Measurements from ENCODE around the gene TRAF3.

Gene TRAF3

DNA sequence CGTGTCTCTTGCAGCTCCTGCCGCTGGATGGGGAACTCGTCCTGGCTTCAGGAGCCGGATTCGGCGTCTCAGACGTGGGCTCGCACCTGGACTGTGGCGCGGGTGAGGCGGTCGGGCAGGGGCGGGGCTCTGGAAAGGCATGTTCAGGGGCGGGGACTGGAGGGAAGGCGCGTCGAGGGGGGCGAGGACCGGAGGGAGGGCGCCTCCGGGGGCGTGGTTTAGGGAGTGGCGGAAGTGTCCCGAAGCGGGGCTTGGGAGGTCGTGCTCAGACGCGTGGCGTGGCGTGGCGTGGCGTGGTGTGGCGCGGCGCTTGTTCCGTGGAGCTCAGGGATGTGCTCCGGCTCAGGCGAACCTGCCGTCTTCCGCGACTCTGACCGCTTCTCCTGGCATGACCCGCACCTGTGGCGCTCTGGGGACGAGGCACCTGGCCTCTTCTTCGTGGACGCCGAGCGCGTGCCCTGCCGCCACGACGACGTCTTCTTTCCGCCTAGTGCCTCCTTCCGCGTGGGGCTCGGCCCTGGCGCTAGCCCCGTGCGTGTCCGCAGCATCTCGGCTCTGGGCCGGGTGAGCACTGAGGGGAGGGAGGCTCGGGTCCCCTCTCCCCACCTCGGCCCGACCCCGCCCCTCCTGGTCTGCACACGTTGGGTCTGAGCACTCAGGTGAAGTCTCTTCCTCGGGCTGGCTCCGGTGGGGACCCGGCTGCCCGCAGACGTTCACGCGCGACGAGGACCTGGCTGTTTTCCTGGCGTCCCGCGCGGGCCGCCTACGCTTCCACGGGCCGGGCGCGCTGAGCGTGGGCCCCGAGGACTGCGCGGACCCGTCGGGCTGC, 151.4 kb downstream of the TRAF3 start:
- peak; percentile 76 for DNase-seq

DNA sequence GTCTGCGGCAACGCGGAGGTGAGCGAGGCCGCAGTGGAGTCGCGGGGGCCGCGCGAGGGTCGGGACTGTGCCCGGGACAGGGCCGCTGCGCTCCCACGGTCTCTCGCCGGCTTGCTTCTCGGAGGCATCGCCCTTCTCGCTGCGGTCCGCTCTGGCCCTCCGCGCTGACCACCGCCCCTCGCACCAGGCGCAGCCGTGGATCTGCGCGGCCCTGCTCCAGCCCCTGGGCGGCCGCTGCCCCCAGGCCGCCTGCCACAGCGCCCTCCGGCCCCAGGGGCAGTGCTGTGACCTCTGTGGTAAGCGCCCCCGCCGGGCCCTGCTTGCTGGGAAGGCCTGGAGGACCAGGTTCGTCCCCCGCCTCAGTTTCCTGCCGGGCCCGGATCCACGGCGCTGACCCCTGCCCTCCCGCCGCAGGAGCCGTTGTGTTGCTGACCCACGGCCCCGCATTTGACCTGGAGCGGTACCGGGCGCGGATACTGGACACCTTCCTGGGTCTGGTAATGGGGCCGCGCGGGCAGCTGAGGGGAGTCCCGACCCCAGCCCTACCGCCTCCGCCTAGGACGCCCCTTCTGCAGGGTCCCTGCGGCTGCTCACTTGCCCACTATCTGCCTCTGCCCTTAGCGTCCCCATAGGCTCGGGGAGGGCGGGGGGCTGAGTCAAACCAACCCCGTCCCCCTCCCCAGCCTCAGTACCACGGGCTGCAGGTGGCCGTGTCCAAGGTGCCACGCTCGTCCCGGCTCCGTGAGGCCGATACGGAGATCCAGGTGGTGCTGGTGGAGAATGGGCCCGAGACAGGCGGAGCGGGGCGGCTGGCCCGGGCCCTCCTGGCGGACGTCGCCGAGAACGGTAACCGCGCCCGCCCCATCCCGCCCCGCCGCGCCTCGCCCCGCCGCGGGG, 152.2 kb downstream of the TRAF3 start:
- DNase-seq = no peak

DNA sequence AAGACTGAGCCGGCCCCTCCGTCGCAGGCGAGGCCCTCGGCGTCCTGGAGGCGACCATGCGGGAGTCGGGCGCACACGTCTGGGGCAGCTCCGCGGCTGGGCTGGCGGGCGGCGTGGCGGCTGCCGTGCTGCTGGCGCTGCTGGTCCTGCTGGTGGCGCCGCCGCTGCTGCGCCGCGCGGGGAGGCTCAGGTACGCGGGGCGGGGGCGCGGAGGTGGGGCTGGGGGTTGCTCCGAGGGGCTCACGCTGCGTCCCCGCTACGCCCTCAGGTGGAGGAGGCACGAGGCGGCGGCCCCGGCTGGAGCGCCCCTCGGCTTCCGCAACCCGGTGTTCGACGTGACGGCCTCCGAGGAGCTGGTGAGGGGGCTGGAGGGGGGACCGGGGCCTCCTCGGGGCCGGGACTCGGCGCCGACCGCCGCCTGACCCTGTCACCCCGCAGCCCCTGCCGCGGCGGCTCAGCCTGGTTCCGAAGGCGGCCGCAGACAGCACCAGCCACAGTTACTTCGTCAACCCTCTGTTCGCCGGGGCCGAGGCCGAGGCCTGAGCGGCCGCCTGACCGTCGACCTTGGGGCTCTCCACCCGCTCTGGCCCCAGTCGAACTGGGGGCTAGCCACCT, 153.0 kb downstream of the TRAF3 start:
- DNase-seq = no peak

DNA sequence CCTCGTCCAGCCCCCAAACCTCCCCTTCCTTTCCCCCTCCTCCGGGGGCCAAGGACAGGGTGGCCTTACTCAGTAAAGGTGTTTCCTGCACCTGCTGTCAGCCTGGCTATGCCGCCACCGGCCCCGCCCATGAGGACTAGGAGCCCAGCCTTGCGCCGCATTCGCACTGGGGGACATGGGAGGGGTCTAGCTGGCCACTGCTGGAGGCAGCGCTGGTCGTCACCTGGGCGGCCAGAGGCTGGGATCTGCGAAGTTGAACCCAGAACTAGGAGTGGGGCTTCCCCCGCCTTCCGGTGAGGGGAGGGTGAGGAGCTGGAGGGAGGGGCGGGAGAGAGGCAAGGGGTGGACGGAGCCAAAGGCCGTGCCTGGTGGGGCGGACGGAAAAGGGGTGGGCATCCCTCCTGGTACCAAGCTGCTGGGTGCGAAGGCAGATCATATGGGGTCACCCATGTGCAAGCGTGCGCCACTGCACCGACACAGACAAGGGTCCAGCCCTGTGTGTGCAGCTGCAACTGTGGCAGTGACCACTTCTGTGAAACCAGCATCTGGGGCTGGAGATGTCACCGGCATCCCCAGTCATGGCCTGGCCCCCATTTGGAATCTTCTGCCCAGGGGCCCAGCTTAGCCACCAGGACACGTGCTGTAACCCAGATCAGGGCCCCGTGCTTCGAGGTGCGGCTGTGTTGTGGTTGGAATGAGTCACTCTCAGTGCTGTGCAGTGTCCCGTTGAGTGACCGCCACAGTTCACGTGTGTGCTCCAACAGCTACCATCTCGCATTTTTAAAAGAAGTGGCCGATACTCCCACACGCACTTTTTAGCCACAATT, 153.7 kb downstream of the TRAF3 start:
- DNase-seq = no peak

DNA sequence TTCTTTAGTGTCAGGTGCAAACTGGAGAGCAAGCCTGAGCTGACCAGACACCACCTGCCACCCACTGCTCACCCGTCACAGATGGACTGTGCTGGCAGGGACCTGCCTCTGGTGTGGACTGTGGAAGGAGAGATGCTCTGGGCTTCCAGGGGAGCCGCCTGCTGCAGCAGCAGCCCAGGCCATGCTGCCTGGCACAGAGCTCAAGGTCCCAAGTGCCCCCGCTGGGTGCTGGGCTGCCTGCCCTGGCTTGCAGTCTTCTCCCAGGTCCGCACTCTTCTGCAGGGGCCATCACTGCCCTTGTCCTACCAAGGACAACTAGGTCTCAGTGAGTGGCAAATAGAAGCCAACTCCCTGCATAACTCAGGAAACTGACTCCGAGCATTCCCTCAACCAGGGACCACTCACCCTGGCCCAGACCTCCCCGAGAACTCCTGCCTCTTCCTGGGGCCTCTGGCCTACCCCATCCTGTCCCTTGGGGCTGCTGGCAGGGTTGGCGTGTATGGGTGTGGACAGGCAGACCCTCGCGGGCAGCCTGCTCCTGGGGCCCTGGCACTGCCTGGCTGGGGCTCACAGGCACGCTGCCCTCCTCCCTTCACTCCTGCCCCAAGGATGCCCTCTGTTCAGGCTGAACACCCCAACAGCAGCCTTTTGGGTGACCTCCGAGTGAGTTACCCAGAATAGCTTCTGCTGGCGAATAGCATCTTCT, 154.5 kb downstream of the TRAF3 start:
- no peak for DNase-seq

DNA sequence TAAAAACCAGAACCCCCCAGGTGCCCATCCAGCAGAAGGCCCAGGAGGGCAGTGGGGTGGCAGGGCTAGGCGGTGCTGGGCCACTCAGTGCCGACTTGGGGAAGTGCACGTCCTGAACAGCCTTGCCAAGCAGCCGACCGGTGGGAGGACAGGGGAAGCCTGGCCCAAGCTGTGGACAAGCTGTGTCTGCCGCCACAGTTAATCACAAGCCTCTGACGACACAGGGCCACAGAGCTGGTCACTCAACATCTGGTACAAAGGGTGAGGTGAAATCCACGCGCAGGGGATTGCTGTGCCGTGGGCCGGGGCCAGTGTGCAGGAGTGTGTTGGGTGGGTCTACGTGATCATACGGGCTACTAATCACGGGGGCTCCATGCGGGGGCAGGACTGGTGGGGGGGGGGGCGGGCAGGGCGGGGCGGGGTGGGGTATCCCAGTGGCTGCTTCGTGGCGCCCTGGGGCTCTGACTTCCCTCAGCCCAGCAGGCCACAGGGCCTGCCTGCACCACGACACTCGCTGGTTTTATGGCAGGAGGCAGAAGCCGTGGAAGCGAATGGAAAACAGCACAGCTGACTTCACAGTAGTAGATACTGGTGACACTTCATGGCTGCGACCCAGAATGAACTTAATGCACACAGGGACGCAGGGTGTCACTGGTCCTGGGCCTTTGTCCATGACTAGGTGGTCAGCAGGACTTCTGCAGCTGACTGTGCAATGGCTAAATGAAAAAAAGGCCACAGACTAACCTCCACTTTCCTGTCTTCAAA, 155.4 kb downstream of the TRAF3 start:
- no peak for DNase-seq

DNA sequence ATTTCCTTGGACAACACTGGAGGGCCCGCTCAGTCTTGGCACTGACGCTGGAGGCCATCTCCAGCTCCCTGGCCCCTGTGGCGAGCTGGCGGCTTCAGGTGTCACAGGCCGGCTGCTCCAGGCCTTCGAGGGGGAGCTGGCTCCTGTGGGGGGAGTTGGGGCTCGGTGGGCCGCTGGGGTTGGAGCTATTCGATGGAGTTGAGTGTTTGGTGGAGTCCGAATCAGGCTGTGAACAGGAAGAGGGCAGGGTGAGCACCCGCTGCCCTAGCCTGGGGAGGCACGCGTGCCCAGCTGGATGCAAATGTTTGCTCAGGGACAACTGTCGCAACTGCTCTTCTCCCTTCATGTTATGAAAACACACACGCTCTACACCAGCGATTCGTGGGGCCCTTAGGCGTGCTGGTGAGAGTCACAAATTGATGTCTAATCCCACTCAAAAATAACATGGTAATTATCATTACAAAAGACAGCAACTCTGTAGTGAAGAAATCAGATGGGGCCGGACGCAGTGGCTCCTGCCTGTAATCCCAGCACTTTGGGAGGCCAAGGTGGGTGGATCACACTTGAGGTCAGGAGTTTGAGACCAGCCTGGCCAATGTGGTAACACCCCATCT, 156.5 kb downstream of the TRAF3 start:
- no peak for DNase-seq

DNA sequence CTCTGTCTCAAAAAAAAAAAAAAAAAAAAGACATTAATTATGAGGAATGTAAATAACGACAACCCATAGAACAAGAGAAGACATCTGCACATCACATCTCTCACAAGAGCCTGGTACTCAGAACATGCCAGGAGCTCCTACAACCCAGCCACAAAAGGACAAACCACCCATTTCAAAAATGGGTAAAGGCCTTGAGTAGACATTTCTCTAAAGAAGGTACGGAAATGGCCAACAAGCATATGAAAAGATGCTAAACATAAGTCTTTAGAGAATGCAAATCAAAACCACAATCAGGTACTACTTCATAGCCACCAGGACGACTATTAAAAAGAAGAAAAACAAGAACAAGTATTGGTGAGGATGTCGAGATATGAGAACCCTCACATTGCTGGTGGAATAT, 158.5 kb downstream of the TRAF3 start:
- no peak for DNase-seq

DNA sequence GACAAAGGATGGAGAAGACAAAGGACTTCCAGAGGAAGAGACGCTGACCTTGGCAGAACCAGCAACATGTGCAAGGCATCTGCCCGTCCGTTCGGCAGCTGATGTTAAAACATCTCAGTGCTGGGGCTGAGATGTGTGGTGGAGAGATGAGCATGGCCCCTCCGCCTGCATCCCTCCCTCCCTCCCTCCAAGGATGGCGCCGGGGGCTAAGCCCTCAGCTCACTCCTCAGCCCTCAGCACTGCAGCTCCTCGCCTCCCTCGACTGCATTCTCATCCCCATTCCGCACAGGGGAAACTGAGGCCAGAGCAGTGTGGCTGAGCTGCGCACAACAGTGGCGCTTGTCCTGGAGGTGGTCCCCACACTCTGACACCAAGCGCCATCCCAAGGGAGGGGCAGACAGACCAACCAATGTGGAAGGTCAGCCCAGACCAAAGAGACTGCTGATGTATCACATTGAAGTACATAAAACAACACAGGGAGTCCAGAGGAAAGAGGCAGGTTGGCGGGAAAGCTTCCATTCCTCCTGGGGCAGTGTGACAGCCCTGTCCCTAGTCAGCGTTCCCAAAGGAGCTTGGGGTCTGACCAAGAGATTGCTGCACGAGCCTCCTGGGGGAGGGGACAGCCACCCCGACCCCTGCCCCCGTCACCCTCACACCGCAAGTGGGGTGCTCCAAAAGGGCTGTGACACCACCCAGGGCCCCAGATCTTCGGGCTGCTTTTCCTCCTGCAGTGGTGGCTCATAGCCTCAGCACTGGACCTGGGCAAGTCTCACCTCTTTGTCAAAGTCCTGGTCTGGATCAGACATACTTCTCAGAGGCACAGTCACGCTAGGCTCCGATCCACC, 160.3 kb downstream of the TRAF3 start:
- no peak for DNase-seq

DNA sequence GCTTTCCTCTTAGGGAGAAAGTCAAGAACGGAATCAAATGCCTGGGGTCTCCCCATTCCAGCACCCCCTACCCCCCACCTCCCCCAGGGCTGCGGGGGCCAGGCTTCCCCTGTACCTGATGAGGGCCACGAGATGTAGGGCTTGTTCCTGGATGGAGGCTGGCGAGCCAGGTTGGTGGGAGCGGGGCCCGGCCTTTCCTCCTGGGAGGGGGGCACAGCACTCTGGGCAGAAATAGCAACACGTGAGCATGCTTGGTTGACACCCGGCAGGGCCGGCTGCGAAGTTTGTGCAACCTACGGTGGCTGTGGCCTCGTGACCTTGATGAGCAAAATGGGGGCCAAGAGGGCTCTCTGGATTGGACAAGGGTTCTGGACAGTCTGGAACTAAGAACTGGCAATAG, 160.9 kb downstream of the TRAF3 start:
- DNase-seq = no peak

DNA sequence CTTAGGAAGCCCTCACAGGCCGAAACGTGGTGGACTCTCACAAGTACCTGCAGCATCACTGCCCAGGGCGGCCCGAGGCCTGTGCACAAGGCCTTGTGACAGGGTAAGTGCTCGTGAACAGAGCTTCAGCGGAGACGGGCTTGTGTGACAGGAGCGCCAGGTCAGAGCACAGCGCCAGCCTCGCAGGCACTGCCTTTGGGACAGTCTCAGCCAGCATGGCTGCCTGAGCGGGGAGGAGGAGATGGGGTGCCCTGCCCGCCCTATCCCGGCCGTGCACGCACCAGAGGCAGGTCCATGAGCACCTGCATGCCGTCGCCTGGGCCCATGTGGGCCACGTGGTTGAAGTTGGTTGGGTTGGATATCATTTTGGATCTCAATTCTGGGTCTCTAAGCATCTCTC, 162.1 kb downstream of the TRAF3 start:
- DNase-seq = no peak

DNA sequence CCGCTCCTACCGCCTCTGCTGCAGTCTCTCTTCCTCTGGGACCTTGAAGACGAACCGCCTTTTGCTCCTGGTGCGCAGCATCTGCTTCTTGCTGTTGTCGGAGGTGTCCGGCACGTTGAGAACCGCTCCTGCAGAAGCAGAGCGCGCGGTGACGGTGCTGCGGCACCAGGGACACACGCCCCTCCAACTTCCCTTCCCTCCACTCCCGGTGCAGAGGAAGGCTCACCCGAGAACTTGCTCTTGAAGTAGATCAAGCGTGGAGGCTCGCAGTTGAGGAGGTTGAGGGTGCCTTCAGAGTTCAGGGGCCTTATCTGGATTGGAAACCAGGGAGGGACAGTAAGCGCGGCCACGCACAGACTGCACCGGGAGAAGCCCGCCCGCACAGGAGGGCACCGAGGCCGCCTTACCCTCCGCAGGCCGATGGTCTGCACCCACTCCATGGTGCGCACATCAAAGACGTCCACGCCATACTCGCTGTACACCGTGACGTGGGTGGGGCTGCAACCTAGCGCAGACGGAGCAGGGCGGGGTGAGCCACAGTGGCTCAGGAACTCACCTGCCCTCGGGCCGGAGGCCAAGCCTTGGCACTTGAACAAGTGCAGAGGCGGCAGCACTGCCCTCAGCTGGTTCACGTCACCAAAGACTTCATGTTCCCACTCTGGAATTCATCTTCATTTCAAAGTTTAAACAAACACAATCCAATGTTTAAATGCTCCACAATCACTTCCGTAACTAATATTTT, 162.7 kb downstream of the TRAF3 start:
- no peak for DNase-seq

DNA sequence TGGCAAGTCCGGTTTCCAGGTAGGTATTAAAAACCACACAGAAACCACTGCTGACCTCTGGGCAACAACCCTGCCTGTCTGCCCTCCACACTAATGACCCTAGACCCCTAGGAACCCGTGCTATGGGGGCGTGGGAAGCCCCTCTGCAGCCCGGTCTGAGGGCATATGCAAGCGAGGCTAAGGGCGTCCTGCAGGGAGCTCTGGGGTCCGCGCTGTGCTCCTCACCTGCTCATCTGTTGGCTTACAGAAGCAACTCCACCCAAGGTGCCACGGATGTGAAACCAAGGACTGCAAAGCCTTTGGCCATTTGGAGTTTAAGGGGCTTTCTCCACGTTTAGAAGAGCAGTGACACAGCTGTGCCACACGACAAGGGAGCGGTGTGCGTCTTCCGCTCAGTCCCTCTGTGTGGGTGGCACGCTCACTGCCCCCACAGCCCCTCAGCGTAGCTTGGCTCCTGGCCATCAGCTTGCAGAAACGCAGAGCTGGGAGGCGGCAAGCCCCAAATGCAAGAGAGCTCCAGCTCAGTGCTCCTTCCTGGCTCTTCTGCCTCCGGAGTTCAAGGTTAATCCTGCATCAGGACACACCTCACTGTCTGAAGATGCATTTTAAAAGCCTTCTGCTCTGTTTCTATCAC, 163.6 kb downstream of the TRAF3 start:
- no peak for DNase-seq

DNA sequence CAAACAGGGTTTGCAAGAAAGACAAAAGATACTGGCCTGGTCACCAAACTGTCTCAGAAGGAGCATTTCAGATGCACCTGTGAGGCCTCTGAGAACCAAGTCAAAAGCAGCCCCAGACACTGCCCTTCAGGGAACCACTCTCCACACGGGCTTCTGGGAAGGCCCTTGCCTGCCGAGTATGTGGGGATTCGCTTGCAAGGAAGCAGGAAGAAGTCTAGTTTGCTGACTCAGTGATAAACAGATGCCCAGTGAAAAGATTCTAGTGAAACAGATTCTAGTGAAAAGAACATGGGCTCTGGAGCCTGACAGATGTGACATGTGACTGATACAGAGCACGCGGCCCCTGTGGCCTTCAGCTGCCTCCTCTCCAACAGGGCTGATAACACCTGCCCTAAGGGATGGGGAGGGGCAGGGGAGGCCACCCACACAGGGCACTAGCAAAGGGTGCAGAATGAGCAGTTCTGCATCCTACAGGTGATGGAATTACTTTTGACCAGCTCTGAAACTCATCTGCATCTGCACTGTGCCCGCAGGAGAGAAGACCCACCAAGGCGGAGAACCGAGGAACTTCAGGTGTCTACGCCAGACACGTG, 164.3 kb downstream of the TRAF3 start:
- DNase-seq = no peak

DNA sequence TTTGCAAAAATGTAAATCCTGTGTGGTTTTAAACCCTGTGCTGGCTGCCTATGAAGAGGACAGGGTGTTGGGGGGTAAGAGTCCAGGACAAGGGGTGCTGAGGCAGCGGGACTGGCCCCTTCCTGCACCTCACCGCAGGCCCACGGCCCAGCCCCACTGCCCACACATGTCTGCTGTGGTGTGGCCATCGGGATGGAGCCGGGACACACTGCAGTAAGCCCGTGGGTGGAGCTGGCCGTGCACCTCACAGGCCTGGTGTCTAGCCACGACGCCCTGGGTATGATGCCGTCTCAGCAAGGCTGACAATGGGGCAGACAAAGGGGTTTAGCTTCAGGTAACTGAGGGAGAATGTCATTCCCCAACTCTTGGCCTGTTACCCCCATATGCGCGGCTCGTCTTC, 164.8 kb downstream of the TRAF3 start:
- DNase-seq = no peak

DNA sequence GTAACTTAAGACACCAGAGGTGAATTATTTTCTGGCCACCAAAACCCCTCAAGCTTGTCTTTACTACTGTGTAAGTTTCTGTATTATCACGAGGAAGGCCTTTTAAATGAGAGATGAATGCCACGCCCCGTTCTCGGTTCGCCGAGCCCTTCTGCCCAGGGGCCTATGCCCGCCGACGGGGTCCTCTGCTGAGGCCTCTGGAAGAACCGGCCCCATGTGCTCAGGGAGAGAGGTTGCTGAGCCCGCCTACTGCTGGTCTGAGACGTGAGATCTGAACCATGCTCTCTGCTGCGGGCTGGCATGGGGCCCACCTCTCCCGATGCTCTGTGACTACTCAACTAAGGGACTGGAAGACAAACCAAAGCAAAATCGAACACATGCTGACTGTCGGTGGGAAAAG, 166.2 kb downstream of the TRAF3 start:
- no peak for DNase-seq

DNA sequence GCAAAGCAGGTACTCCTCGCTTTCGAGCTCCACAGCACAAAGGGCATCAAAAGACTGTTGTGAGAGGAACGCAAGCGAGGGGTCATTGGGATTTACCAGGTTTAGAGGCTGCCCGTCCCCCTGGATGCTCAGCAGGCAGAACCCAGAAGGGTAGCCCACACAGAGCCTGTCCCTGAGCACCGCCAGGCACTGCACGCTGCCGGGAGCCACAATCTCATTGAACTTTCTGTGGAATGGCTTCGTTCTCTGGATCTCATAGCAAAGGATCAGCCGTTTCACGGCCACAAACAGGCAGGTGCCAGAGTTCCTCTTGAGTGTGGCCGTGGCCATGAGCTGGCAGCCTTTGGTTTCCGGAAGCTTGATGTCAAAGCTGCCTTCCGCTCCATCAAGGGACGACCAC, 166.7 kb downstream of the TRAF3 start:
- no peak for DNase-seq

All from stimulated activated CD4-positive, alpha-beta T cell treated with anti-CD3 and anti-CD28 coated beads, Interleukin-4, amount 100 ng/mL, for 1 hour (primary cell).